ENCODE data around the gene TENM4. TPM values are rescaled to one million over a fixed set of nuclear protein-coding genes. Genes with fewer than 3 reads are reported as not detected.
"Not testable (repeated sequence)": the region's sequence is repeated elsewhere in the genome, so short reads cannot be mapped to it uniquely, and the experiment has no call there.

Gene TENM4
- polyA plus RNA-seq, 3 donors from 2014 or later, result not detected

- no peaks in the 10 kb centered on the region for H3K4me1 Mint-ChIP-seq
- H3K9me3 Mint-ChIP-seq, result peaks cover 0 to 8% (median 0%) of the 10 kb centered on the region in 6 donors
- no peak overlapping the region for H3K4me3 Mint-ChIP-seq
- H3K36me3 Mint-ChIP-seq, result no peaks in the 10 kb centered on the region
- peaks cover 2 to 8% (median 8%) of the 10 kb centered on the region in 3 donors for H3K27me3 Mint-ChIP-seq (ENCODE audit: low read depth in 3 of 3)
- no peak overlapping the region for H3K27ac Mint-ChIP-seq
- DNase-seq, result no peak
Observed at GRCh38 chr11:78902771-78903507, 537.9 kb downstream of the TENM4 start.

- no peak for DNase-seq
- H3K9me3 Mint-ChIP-seq, result peaks cover 0 to 8% (median 0%) of the 10 kb centered on the region in 6 donors
- H3K4me3 Mint-ChIP-seq, result no peak overlapping the region
- peaks cover 2 to 8% (median 8%) of the 10 kb centered on the region in 3 donors for H3K27me3 Mint-ChIP-seq (ENCODE audit: low read depth in 3 of 3)
- no peaks in the 10 kb centered on the region for H3K36me3 Mint-ChIP-seq
- H3K27ac Mint-ChIP-seq, result no peak overlapping the region
- H3K4me1 Mint-ChIP-seq, result no peaks in the 10 kb centered on the region
Observed at GRCh38 chr11:78901831-78902230, 539.0 kb downstream of the TENM4 start.

DNA sequence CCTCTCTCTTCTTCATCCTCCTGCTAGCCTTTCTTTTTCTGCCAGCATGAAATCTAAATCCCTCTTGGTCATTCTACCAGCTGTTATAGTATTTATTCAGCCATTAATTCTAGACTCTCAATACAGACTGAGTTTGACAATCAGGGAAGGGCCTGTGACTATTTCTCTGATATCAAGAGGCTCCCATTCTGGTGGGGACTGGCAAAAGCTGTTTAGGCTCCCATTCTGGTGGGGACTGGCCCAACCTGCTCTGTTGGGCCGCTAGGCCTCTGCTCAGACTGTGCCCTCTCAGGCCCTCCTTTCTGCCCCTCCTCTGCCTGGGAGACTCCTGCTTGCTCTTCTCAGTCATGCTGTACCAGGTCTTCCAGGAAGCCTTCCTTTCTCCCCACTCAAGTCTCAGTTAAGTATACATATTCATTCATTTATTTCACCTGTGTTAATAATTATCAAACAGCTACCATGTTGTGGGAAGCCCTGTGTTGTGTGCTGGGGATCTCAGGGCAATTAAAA, 542.5 kb downstream of the TENM4 start:
- H3K27me3 Mint-ChIP-seq (ENCODE audit: low read depth in 3 of 3), result peaks cover 2 to 12% (median 3%) of the 10 kb centered on the region in 3 donors
- peaks cover 0 to 8% (median 0%) of the 10 kb centered on the region in 6 donors for H3K9me3 Mint-ChIP-seq
- DNase-seq, result no peak
- H3K27ac Mint-ChIP-seq, result no peak overlapping the region
- no peak overlapping the region for H3K4me3 Mint-ChIP-seq
- no peaks in the 10 kb centered on the region for H3K4me1 Mint-ChIP-seq
- no peaks in the 10 kb centered on the region for H3K36me3 Mint-ChIP-seq

DNA sequence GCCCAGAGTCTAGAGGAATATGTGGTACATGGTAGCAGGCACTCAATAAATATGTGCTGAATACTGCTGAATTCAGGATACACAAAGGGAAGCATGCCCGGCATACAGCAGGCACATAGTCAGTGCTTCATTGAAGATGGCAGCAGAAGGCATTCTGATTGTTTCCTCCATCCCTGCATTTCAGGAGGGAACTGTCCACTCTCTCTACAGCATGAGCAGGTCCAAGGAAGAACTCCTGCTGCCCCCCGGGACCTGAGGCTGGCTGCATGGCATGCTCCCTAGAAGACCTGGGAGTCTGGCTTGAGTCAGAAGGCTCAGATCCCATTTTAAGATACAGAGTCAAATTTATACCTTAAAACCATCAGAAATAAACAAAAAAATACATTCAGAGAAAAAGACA, 546.8 kb downstream of the TENM4 start:
- no peak overlapping the region for H3K4me3 Mint-ChIP-seq
- H3K4me1 Mint-ChIP-seq, result no peaks in the 10 kb centered on the region
- peaks cover 0 to 2% (median 0%) of the 10 kb centered on the region in 6 donors for H3K9me3 Mint-ChIP-seq

DNA sequence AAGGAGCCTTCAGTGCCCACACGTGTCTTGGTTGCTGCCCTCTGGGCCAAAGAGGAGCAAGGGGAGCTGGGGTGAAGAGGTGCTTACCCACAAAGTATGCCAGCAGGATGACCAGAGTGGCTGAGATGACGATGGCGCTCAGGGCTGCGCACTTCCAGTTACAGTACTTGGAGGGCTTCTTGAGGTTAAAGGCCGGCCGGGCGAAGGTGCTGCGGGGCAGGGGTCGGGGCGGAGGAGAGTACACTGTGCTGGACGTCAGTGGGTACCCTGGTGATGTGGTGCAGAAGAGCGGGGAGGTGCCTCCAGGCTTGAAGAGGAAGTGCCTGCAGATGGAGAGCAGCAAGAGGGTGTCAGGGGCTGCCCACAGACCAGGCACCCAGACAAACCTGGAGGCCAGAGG, 551.1 kb downstream of the TENM4 start:
- no peak overlapping the region for H3K27ac Mint-ChIP-seq

More for the DNA sequence above, 546.8 kb downstream of the TENM4 start:
- no peak overlapping the region for H3K27ac Mint-ChIP-seq
- DNase-seq, result no peak
- H3K27me3 Mint-ChIP-seq (ENCODE audit: low read depth in 3 of 3), result peaks cover 0 to 4% (median 4%) of the 10 kb centered on the region in 3 donors
- H3K36me3 Mint-ChIP-seq, result no peaks in the 10 kb centered on the region

GRCh38 chr11:78886616-78887015, 554.2 kb downstream of the TENM4 start:
- H3K36me3 Mint-ChIP-seq, result no peaks in the 10 kb centered on the region
- H3K9me3 Mint-ChIP-seq, result peaks cover 0 to 2% (median 0%) of the 10 kb centered on the region in 6 donors
- no peaks in the 10 kb centered on the region for H3K27me3 Mint-ChIP-seq (ENCODE audit: low read depth in 3 of 3)
- no peak for DNase-seq
- H3K4me3 Mint-ChIP-seq, result no peak overlapping the region
- no peaks in the 10 kb centered on the region for H3K4me1 Mint-ChIP-seq
- H3K27ac Mint-ChIP-seq, result no peak overlapping the region

More for the DNA sequence above, 551.1 kb downstream of the TENM4 start:
- no peaks in the 10 kb centered on the region for H3K4me1 Mint-ChIP-seq
- no peak overlapping the region for H3K4me3 Mint-ChIP-seq
- H3K27me3 Mint-ChIP-seq (ENCODE audit: low read depth in 3 of 3), result peaks cover 0 to 4% (median 4%) of the 10 kb centered on the region in 3 donors
- no peaks in the 10 kb centered on the region for H3K9me3 Mint-ChIP-seq
- H3K36me3 Mint-ChIP-seq, result no peaks in the 10 kb centered on the region
- no peak for DNase-seq

GRCh38 chr11:78884761-78885160, 556.1 kb downstream of the TENM4 start:
- Mint-ChIP-seq H3K9me3 (peaks cover 0 to 6% (median 1%) of the 10 kb centered on the region in 6 donors), H3K27ac (no peak overlapping the region), H3K36me3 (no peaks in the 10 kb centered on the region), H3K27me3 (ENCODE audit: low read depth in 3 of 3) (no peaks in the 10 kb centered on the region), H3K4me1 (no peaks in the 10 kb centered on the region), H3K4me3 (no peak overlapping the region)
- no peak for DNase-seq

GRCh38 chr11:78883506-78883905, 557.3 kb downstream of the TENM4 start:
- Mint-ChIP-seq H3K4me1 (no peaks in the 10 kb centered on the region), H3K4me3 (no peak overlapping the region), H3K27ac (no peak overlapping the region), H3K27me3 (ENCODE audit: low read depth in 3 of 3) (no peaks in the 10 kb centered on the region), H3K9me3 (peaks cover 0 to 10% (median 4%) of the 10 kb centered on the region in 6 donors), H3K36me3 (no peaks in the 10 kb centered on the region)
- DNase-seq, result no peak

- H3K4me1 Mint-ChIP-seq; H3K36me3 Mint-ChIP-seq; DNase-seq; H3K4me3 Mint-ChIP-seq; H3K27me3 Mint-ChIP-seq (ENCODE audit: low read depth in 3 of 3); H3K27ac Mint-ChIP-seq: not testable (repeated sequence)
- peaks cover 2 to 19% (median 8%) of the 10 kb centered on the region in 6 donors for H3K9me3 Mint-ChIP-seq
Observed at GRCh38 chr11:78879094-78879980, 561.5 kb downstream of the TENM4 start.

DNA sequence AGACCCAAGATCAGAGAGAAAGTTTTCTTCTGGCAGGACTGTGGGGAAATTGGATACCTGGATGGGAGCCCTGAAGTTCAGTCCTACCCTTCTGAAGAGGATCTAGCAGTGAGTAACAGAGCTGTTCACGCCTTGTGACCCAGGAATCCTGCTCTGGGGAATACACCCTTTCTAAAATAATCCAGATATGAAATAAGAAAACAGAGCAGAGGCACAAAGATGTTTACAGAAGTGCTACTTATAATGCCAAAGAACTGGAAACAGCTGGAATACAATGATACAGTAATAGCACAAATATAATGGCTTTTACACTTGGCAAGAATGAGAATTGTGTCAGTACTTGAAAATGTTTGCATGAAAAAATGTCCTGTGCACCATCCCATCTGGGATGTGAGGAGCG, 562.2 kb downstream of the TENM4 start:
- Mint-ChIP-seq H3K9me3 (peaks cover 2 to 19% (median 8%) of the 10 kb centered on the region in 6 donors), H3K27me3 (ENCODE audit: low read depth in 3 of 3) (peaks cover 0 to 5% (median 0%) of the 10 kb centered on the region in 3 donors), H3K4me3 (no peak overlapping the region), H3K4me1 (no peaks in the 10 kb centered on the region), H3K36me3 (no peaks in the 10 kb centered on the region), H3K27ac (no peak overlapping the region)
- DNase-seq, result no peak

DNA sequence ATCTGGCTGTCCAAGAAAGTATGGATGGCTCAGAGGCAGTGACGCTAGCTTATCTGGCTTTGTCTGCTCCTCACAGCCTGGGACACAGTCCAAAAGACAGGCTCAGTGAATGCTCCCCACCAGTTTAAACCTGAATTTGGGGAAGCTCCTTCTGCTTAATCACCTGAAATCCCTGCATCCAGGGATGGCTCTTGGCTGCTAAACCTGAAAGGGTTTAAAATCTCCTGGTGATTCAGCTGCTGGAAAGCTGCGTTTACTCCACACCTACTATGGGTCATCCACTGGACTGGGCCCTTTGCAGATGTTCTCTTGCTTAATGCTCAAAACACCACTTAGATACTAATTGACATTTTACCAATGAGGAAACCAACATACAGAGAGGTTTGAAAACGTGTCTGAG, 564.2 kb downstream of the TENM4 start:
- no peak overlapping the region for H3K27ac Mint-ChIP-seq
- H3K4me3 Mint-ChIP-seq, result no peak overlapping the region
- H3K4me1 Mint-ChIP-seq, result no peaks in the 10 kb centered on the region
- no peak for DNase-seq
- peaks cover 0 to 5% (median 0%) of the 10 kb centered on the region in 3 donors for H3K27me3 Mint-ChIP-seq (ENCODE audit: low read depth in 3 of 3)
- H3K36me3 Mint-ChIP-seq, result no peaks in the 10 kb centered on the region
- H3K9me3 Mint-ChIP-seq, result peaks cover 2 to 19% (median 7%) of the 10 kb centered on the region in 6 donors

- Mint-ChIP-seq H3K4me3 (no peak overlapping the region), H3K27ac (no peak overlapping the region), H3K27me3 (ENCODE audit: low read depth in 3 of 3) (peaks cover 0 to 4% (median 2%) of the 10 kb centered on the region in 3 donors), H3K36me3 (no peaks in the 10 kb centered on the region), H3K9me3 (peaks cover 0 to 4% (median 0%) of the 10 kb centered on the region in 6 donors), H3K4me1 (no peaks in the 10 kb centered on the region)
- DNase-seq, result no peak
Observed at GRCh38 chr11:78870655-78871054, 570.2 kb downstream of the TENM4 start.

- H3K4me1 Mint-ChIP-seq, result no peaks in the 10 kb centered on the region
- no peak overlapping the region for H3K27ac Mint-ChIP-seq
- peaks cover 0 to 4% (median 0%) of the 10 kb centered on the region in 6 donors for H3K9me3 Mint-ChIP-seq
- H3K36me3 Mint-ChIP-seq, result no peaks in the 10 kb centered on the region
- H3K27me3 Mint-ChIP-seq (ENCODE audit: low read depth in 3 of 3), result peaks cover 2 to 5% (median 4%) of the 10 kb centered on the region in 3 donors
- no peak for DNase-seq
- no peak overlapping the region for H3K4me3 Mint-ChIP-seq
Observed at GRCh38 chr11:78869293-78869692, 571.5 kb downstream of the TENM4 start.

- H3K36me3 Mint-ChIP-seq, result no peaks in the 10 kb centered on the region
- peaks cover 2 to 5% (median 4%) of the 10 kb centered on the region in 3 donors for H3K27me3 Mint-ChIP-seq (ENCODE audit: low read depth in 3 of 3)
- no peak overlapping the region for H3K4me3 Mint-ChIP-seq
- no peak for DNase-seq
- H3K4me1 Mint-ChIP-seq, result no peaks in the 10 kb centered on the region
- H3K27ac Mint-ChIP-seq, result no peak overlapping the region
- H3K9me3 Mint-ChIP-seq, result peaks cover 0 to 4% (median 0%) of the 10 kb centered on the region in 6 donors
Observed at GRCh38 chr11:78868563-78868962, 572.3 kb downstream of the TENM4 start.

All from immature natural killer cell (primary cell).